ENCODE data around the gene ARHGAP19.

- TF ChIP-seq EP300 (IDR thresholded peaks at IDR 0.05) (no peak), POLR2A (IDR thresholded peaks at IDR 0.05) (no peak), CTCF (IDR thresholded peaks at IDR 0.05) (no peak)
Observed at GRCh38 chr10:97220355-97220754, 72.1 kb downstream of the ARHGAP19 start.

All from tibial nerve (tissue), 4 donors.